ENCODE data around the gene IMP4.

The IMP4 gene

DNA sequence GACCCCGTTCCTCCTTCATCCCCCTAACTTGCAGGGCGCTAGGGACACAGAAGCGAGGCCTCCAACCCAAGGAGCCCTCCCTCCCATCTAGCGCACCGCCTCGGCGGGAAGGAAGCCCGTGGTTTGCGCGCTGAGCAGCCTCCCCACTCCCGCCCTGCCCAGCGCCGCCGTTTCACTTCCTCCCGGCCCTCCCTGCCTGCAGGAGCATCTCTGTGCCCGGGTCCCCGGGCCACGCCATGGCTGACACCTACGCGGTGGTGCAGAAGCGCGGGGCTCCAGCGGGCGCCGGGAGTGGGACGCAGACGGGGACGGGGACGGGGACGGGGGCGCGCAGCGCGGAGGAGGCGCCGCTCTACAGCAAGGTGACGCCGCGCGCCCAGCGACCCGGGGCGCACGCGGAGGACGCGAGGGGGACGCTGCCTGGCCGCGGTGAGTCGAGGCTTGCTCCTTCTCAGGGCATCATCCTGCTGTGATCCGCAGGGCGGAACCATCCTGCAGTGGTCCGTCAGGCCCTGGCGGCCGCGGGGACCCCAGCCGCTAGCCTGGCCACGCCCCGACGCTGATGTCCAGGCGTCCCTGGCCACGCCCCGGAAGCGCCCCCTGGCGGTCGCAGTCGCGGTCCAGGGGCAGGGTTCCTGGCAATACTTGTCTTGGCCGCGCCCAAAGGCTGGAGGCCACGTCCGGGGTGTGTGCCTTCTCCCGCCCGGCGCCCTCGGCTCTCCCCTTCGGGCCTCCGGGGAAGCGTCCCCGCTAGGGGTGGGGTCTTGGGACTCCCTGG lies 29.5 kb downstream of the IMP4 start:
- no peak overlapping the region for H3K9ac ChIP-seq (ENCODE audit: low read depth, low read length, poor library complexity, severe bottlenecking)
- no peak overlapping the region for H2AFZ ChIP-seq (ENCODE audit: low read length)
- H3K9me2 ChIP-seq (replicated peaks; ENCODE audit: low read depth, low read length) = no peaks in the 10 kb centered on the region
- no peaks in the 10 kb centered on the region for H4K20me1 ChIP-seq (ENCODE audit: insufficient read depth, low read length, poor library complexity, severe bottlenecking)
- peaks cover 16% of the 10 kb centered on the region for H3K4me1 ChIP-seq (ENCODE audit: insufficient read depth, low read length, poor library complexity, severe bottlenecking)
- no peak overlapping the region for H3K4me3 ChIP-seq (ENCODE audit: low read length, poor library complexity, severe bottlenecking)
- TF ChIP-seq, protein P1, sequence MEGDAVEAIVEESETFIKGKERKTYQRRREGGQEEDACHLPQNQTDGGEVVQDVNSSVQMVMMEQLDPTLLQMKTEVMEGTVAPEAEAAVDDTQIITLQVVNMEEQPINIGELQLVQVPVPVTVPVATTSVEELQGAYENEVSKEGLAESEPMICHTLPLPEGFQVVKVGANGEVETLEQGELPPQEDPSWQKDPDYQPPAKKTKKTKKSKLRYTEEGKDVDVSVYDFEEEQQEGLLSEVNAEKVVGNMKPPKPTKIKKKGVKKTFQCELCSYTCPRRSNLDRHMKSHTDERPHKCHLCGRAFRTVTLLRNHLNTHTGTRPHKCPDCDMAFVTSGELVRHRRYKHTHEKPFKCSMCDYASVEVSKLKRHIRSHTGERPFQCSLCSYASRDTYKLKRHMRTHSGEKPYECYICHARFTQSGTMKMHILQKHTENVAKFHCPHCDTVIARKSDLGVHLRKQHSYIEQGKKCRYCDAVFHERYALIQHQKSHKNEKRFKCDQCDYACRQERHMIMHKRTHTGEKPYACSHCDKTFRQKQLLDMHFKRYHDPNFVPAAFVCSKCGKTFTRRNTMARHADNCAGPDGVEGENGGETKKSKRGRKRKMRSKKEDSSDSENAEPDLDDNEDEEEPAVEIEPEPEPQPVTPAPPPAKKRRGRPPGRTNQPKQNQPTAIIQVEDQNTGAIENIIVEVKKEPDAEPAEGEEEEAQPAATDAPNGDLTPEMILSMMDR (conservative IDR thresholded peaks at IDR 0.05; ENCODE audit: low read length) = no peak
- TF ChIP-seq EZH2phosphoT487 (IDR thresholded peaks at IDR 0.05; ENCODE audit: borderline replicate concordance) = no peak
- H3K79me2 ChIP-seq (ENCODE audit: insufficient read depth, low read length) = no peaks in the 10 kb centered on the region
- peaks cover 22% of the 10 kb centered on the region for H3K27me3 ChIP-seq (ENCODE audit: insufficient read depth, low read length, poor library complexity, severe bottlenecking)
- no peak overlapping the region for H3K4me2 ChIP-seq (ENCODE audit: low read depth, low read length, poor library complexity, severe bottlenecking)
- no peaks in the 10 kb centered on the region for H3F3A ChIP-seq (ENCODE audit: low read depth)
- no peaks in the 10 kb centered on the region for H3K36me3 ChIP-seq (ENCODE audit: insufficient read depth, low read length)
- no peaks in the 10 kb centered on the region for H3K9me3 ChIP-seq (ENCODE audit: insufficient read depth, low read depth, low read length)

DNA sequence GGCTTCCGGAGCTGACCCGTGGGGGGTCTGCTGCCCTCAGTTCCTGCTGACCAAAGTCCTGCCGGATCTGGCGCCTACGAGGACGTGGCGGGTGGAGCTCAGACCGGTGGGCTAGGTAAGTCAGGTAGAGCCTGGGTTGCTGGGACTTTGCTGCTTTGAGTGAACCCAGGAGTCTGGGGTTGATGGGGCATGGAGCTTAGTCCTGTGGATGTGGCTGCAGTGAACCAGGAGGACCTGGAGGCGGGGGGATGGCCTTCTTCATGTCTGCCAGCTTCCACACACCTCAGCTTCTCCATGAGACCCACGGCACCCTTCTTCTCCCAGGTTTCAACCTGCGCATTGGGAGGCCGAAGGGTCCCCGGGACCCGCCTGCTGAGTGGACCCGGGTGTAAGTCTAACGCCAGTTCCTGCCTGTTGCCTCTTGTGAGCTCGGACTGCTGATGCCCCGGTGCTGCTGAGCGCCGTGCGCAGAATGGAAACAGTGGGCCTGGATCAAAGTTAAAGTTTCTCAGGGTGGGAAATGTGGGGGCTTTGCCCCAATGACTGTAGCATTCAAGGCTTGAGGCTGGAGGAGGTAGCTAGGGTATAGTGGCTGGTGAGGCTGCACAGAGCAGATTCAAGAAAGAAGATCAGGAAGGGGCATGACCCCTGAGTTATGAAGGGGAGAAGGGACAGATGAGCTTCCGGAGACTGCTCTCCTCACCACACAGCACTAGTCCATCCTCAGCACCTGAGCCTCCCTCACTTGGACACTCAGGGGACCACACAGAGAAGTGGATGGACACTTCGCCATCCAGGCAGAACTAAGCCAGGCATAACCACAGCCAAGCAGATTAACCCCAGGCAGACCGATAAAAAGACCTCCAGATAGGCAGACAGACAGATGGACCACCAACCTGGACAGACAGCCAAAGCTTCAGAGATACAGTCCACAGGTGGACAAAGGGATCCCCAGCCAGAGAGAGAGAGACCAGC lies 30.4 kb downstream of the IMP4 start:
- Histone ChIP-seq H3K79me2 (ENCODE audit: insufficient read depth, low read length) (no peaks in the 10 kb centered on the region), H3K27me3 (ENCODE audit: insufficient read depth, low read length, poor library complexity, severe bottlenecking) (peaks cover 16% of the 10 kb centered on the region), H4K20me1 (ENCODE audit: insufficient read depth, low read length, poor library complexity, severe bottlenecking) (no peaks in the 10 kb centered on the region), H3K4me1 (ENCODE audit: insufficient read depth, low read length, poor library complexity, severe bottlenecking) (peaks cover 16% of the 10 kb centered on the region), H2AFZ (ENCODE audit: low read length) (no peak overlapping the region), H3K9me2 (replicated peaks; ENCODE audit: low read depth, low read length) (no peaks in the 10 kb centered on the region), H3K9ac (ENCODE audit: low read depth, low read length, poor library complexity, severe bottlenecking) (no peak overlapping the region), H3F3A (ENCODE audit: low read depth) (no peaks in the 10 kb centered on the region), H3K4me2 (ENCODE audit: low read depth, low read length, poor library complexity, severe bottlenecking) (no peak overlapping the region), H3K4me3 (ENCODE audit: low read length, poor library complexity, severe bottlenecking) (no peak overlapping the region), H3K36me3 (ENCODE audit: insufficient read depth, low read length) (no peaks in the 10 kb centered on the region), H3K9me3 (ENCODE audit: insufficient read depth, low read depth, low read length) (no peaks in the 10 kb centered on the region)
- no peak for TF ChIP-seq EZH2phosphoT487 (IDR thresholded peaks at IDR 0.05; ENCODE audit: borderline replicate concordance)
- TF ChIP-seq, protein P1 (conservative IDR thresholded peaks at IDR 0.05; ENCODE audit: low read length) = no peak

DNA sequence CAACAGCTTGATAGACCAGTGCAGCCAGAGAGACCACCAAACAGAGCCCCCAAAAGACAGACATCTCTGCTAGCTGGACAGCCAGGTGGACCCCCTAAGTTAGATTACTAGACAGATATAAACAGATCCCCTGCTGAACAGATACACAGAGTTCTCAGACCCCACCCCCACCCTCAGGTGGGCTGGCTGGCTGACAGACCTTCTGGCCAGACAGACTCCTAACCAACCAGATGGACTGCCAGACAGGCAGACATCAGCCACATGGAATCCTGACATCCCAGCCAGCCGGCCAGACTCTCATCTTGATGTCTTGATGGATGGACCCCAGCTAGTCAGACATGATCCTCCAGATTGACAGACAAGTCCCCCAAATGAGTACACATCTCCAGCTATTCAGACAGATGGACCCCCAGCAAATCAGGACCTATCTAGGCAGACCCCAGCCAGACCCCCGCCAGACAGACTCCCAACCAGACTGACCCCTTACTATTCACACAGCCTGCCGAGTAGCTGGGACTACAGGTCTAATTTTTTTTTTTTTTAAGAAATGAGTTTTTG lies 31.2 kb downstream of the IMP4 start:
- H3K79me2 ChIP-seq (ENCODE audit: insufficient read depth, low read length) = no peaks in the 10 kb centered on the region
- H3K36me3 ChIP-seq (ENCODE audit: insufficient read depth, low read length) = no peaks in the 10 kb centered on the region
- peaks cover 16% of the 10 kb centered on the region for H3K4me1 ChIP-seq (ENCODE audit: insufficient read depth, low read length, poor library complexity, severe bottlenecking)
- H3F3A ChIP-seq (ENCODE audit: low read depth) = no peaks in the 10 kb centered on the region
- H4K20me1 ChIP-seq (ENCODE audit: insufficient read depth, low read length, poor library complexity, severe bottlenecking) = no peaks in the 10 kb centered on the region
- H3K9me3 ChIP-seq (ENCODE audit: insufficient read depth, low read depth, low read length) = no peaks in the 10 kb centered on the region
- no peak for TF ChIP-seq EZH2phosphoT487 (IDR thresholded peaks at IDR 0.05; ENCODE audit: borderline replicate concordance)
- TF ChIP-seq, protein P1 (conservative IDR thresholded peaks at IDR 0.05; ENCODE audit: low read length) = no peak
- no peaks in the 10 kb centered on the region for H3K9me2 ChIP-seq (replicated peaks; ENCODE audit: low read depth, low read length)
- H3K9ac ChIP-seq (ENCODE audit: low read depth, low read length, poor library complexity, severe bottlenecking) = no peak overlapping the region
- H3K27me3 ChIP-seq (ENCODE audit: insufficient read depth, low read length, poor library complexity, severe bottlenecking) = peaks cover 9% of the 10 kb centered on the region
- no peak overlapping the region for H3K4me2 ChIP-seq (ENCODE audit: low read depth, low read length, poor library complexity, severe bottlenecking)
- H3K4me3 ChIP-seq (ENCODE audit: low read length, poor library complexity, severe bottlenecking) = no peak overlapping the region
- H2AFZ ChIP-seq (ENCODE audit: low read length) = no peak overlapping the region

Measured in Loucy (cell line).